ENCODE data around the gene PTP4A2. TPM values are rescaled to one million over a fixed set of nuclear protein-coding genes. Genes with fewer than 3 reads are reported as not detected.
A peak's percentile ranks its signal among the peaks of the same experiment; 100 is the strongest.

Gene PTP4A2
- total and polyA plus RNA-seq, 2 experiments from 2014 or later = 300 to 354 TPM

DNA sequence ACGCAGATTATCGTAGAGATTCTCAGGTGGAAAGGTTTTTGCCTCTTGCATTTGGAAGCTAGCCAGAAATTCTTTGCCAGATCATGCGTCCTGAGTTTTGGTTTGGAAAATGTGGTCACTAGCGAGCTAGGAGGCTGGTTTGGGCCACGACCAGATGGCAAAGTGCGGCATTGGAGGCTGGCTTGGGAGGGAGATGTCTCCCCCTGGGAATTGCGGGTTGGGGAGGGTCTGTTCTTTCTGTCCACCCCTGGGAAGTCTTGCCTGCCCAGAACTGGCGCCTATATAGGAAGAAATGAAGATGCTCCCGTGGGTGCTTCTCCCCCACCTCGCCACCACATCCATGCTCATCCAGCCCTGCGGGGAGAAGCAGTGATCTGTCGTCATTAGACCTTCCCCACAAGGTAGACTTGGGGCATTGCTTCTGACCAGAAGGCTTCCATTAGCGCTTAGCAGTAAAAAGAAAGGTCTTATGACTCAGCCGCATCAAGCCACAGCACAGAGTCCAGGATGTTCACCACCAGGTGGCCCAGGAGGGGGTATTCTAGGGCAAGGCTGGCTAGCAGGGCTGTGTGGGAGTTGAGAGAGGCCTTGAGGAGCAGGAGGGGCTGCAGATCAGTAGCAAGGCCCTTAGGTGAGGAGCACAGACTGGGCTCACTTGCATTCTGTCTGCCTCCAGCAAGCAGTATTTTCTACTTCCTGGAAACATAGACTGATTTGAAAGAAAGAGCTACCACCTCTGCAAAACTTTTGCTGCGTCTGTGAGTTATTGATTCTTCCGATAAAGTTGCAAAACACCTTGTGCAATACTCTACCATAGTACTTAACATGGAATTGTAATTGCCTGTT is 1.5 kb upstream of the PTP4A2 start:
- Histone ChIP-seq H3K79me2 (peaks cover 32% of the 10 kb centered on the region), H3K27ac (peak overlapping the region; percentile 95), H3K4me3 (no peak overlapping the region), H4K20me1 (ENCODE audit: insufficient read depth, poor library complexity, severe bottlenecking) (peaks cover 25% of the 10 kb centered on the region), H3K4me1 (ENCODE audit: insufficient read depth) (peaks cover 46% of the 10 kb centered on the region), H3K9me3 (ENCODE audit: low read depth) (no peaks in the 10 kb centered on the region), H3K4me2 (peak overlapping the region; percentile 29), H3K27me3 (no peaks in the 10 kb centered on the region), H3K36me3 (replicated peaks; ENCODE audit: insufficient read depth, low read depth) (no peaks in the 10 kb centered on the region), H3K9me2 (replicated peaks; ENCODE audit: insufficient read depth) (no peaks in the 10 kb centered on the region), H2AFZ (no peak overlapping the region)
- DNase-seq (ENCODE audit: low spot score) = peak; percentile 91
- 73% methylated on average over 16 of the region's 16 CpGs for WGBS (ENCODE audit: low lambda C conversion rate, missing lambda C conversion rate)
- TF ChIP-seq EZH2phosphoT487 (IDR thresholded peaks at IDR 0.05; ENCODE audit: low read depth, severe bottlenecking, unreplicated experiment) (no peak), EZH2 (IDR thresholded peaks at IDR 0.05; ENCODE audit: borderline replicate concordance) (no peak)
- TF ChIP-seq, protein P1, sequence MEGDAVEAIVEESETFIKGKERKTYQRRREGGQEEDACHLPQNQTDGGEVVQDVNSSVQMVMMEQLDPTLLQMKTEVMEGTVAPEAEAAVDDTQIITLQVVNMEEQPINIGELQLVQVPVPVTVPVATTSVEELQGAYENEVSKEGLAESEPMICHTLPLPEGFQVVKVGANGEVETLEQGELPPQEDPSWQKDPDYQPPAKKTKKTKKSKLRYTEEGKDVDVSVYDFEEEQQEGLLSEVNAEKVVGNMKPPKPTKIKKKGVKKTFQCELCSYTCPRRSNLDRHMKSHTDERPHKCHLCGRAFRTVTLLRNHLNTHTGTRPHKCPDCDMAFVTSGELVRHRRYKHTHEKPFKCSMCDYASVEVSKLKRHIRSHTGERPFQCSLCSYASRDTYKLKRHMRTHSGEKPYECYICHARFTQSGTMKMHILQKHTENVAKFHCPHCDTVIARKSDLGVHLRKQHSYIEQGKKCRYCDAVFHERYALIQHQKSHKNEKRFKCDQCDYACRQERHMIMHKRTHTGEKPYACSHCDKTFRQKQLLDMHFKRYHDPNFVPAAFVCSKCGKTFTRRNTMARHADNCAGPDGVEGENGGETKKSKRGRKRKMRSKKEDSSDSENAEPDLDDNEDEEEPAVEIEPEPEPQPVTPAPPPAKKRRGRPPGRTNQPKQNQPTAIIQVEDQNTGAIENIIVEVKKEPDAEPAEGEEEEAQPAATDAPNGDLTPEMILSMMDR (IDR thresholded peaks at IDR 0.05; ENCODE audit: poor library complexity) = peak; percentile 52

DNA sequence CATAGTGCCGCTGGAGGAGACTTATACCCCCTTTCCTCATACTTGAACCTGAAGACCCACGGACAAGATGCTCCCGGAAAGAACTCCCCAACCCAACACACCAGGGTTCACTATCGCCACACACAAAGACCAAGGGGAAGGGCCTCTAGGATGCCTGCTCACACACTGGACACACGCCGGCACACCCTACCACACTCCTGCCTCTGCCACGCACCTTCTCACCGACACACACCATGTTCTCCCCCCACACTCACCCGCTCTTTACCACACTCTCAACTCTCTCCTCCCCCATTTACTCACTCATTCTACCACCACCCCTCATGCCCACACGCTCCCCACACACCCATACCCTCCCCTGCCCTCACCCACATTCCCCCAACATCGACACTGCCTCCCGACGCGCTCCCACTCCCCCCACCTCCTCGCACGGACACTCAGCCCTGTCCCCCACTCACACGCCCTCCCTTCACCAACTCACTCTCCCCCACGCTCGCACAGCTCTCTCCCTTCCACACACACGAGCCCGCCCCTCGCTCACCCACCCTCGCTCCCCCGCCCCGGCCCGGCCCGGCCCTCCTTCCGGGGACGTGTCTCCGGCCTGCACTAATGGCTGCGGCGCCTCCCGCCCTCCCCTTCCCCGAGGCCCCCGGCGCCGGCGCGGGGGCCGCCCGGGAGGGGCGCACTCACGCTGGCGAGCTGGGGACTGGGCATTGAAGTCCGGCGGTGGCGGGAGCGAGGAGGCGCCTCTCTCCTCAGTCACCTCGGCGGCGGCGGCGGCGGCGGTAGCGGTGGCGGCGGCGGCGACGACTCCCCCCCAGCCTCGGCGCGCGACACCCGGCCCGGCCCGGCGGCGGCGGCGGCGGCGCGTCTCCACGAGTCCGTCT is 626 bp downstream of the PTP4A2 start:
- peak overlapping the region; percentile 79 for H3K4me2 ChIP-seq
- no peaks in the 10 kb centered on the region for H3K36me3 ChIP-seq (replicated peaks; ENCODE audit: insufficient read depth, low read depth)
- H3K27me3 ChIP-seq = no peaks in the 10 kb centered on the region
- peaks cover 46% of the 10 kb centered on the region for H4K20me1 ChIP-seq (ENCODE audit: insufficient read depth, poor library complexity, severe bottlenecking)
- WGBS (ENCODE audit: low lambda C conversion rate, missing lambda C conversion rate) = 4% methylated on average over 14 of the region's 78 CpGs
- peak overlapping the region; percentile 99 for H3K27ac ChIP-seq
- DNase-seq (ENCODE audit: low spot score) = peak; percentile 89
- H3K9me2 ChIP-seq (replicated peaks; ENCODE audit: insufficient read depth) = no peaks in the 10 kb centered on the region
- no peak overlapping the region for H2AFZ ChIP-seq
- no peaks in the 10 kb centered on the region for H3K9me3 ChIP-seq (ENCODE audit: low read depth)
- peak overlapping the region; percentile 67 for H3K4me3 ChIP-seq
- TF ChIP-seq EZH2 (IDR thresholded peaks at IDR 0.05; ENCODE audit: borderline replicate concordance) = no peak
- TF ChIP-seq, protein P1 (IDR thresholded peaks at IDR 0.05; ENCODE audit: poor library complexity) = no peak
- TF ChIP-seq EZH2phosphoT487 (IDR thresholded peaks at IDR 0.05; ENCODE audit: low read depth, severe bottlenecking, unreplicated experiment) = no peak
- peaks cover 50% of the 10 kb centered on the region for H3K4me1 ChIP-seq (ENCODE audit: insufficient read depth)
- peaks cover 53% of the 10 kb centered on the region for H3K79me2 ChIP-seq

GRCh38 chr1:31936981-31937299 is 1.2 kb downstream of the PTP4A2 start:
- no peak overlapping the region for H2AFZ ChIP-seq
- H3K27me3 ChIP-seq = no peaks in the 10 kb centered on the region
- H3K36me3 ChIP-seq (replicated peaks; ENCODE audit: insufficient read depth, low read depth) = no peaks in the 10 kb centered on the region
- peak overlapping the region; percentile 99 for H3K27ac ChIP-seq
- H3K4me3 ChIP-seq = peak overlapping the region; percentile 67
- H3K9me2 ChIP-seq (replicated peaks; ENCODE audit: insufficient read depth) = no peaks in the 10 kb centered on the region
- TF ChIP-seq EZH2 (IDR thresholded peaks at IDR 0.05; ENCODE audit: borderline replicate concordance) = no peak
- TF ChIP-seq, protein P1 (IDR thresholded peaks at IDR 0.05; ENCODE audit: poor library complexity) = no peak
- no peak for TF ChIP-seq EZH2phosphoT487 (IDR thresholded peaks at IDR 0.05; ENCODE audit: low read depth, severe bottlenecking, unreplicated experiment)
- peaks cover 52% of the 10 kb centered on the region for H4K20me1 ChIP-seq (ENCODE audit: insufficient read depth, poor library complexity, severe bottlenecking)
- H3K4me1 ChIP-seq (ENCODE audit: insufficient read depth) = peaks cover 56% of the 10 kb centered on the region
- H3K79me2 ChIP-seq = peaks cover 59% of the 10 kb centered on the region
- H3K9me3 ChIP-seq (ENCODE audit: low read depth) = no peaks in the 10 kb centered on the region
- DNase-seq (ENCODE audit: low spot score) = no peak
- H3K4me2 ChIP-seq = peak overlapping the region; percentile 79
- WGBS (ENCODE audit: low lambda C conversion rate, missing lambda C conversion rate) = 0% methylated on average over 2 of the region's 2 CpGs
